AG04450 (cell line): ENCODE measurements around the gene MAP3K15. TPM values are rescaled to one million over a fixed set of nuclear protein-coding genes. Genes with fewer than 3 reads are reported as not detected.
A peak's percentile ranks its signal among the peaks of the same experiment; 100 is the strongest.
"Not testable (repeated sequence)": the region's sequence is repeated elsewhere in the genome, so short reads cannot be mapped to it uniquely, and the experiment has no call there.

ENCODE experiments used
- CTCF ChIA-PET: fragments of 300-600, 350-600 bp; formaldehyde crosslinking; extraction: SDS; loops from one replicate; lab custom pipeline; 2022; ENCODE audit warnings: antibody characterized with exemption, inconsistent platforms; lab: Charles Lee
- POLR2A ChIA-PET: fragments of 350-600 bp; formaldehyde crosslinking; extraction: SDS; loops from one replicate; lab custom pipeline; 2021; ENCODE audit warnings: antibody characterized with exemption, inconsistent platforms; lab: Yijun Ruan, JAX
- DNase-seq: peaks from one replicate; pipeline ENCODE4 v3.0.0-alpha.2; 2011; ENCODE audit warnings: low read depth, low spot score
- H3K27ac ChIP-seq: one replicate; pipeline ENCODE4 v1.5.1; 2012; ENCODE audit warnings: low read depth, low read length, control low read depth
- H3K27me3 ChIP-seq: one replicate; pipeline ENCODE4 v1.6.0; 2012; ENCODE audit warnings: low read length; ENCODE audit not compliant: control insufficient read depth, insufficient read depth
- H3K4me3 ChIP-seq: 2 replicates; pipeline ENCODE4 v1.5.1; 2011; ENCODE audit warnings: mild to moderate bottlenecking, low read depth, low read length, control low read depth
- H3K9me3 ChIP-seq: 2 replicates; pipeline ENCODE4 v1.5.1; 2012; ENCODE audit warnings: low read length; ENCODE audit not compliant: control insufficient read depth, insufficient read depth
- CTCF ChIP-seq: IDR thresholded peaks from 2 replicates; pipeline ENCODE4 v1.5.1; 2011; ENCODE audit warnings: low read depth, low read length, control low read depth, inconsistent platforms
- polyA plus RNA-seq: library from polyadenylated mRNA; depleted of rRNA; stranded (reverse); fragments of >200 nt; gene quantifications from 2 replicates; pipeline ENCODE4 v1.2.3, GENCODE V29; 2011

The MAP3K15 gene
- polyA plus RNA-seq, 1 experiment: 0.35 TPM

- Histone ChIP-seq H3K27ac (no peak overlapping the region), H3K4me3 (no peak overlapping the region), H3K9me3 (no peaks in the 10 kb centered on the region), H3K27me3 (peaks cover 3% of the 10 kb centered on the region)
- no peak for DNase-seq
- ChIA-PET CTCF (no interaction called here), POLR2A (no interaction called here)
- TF ChIP-seq CTCF: no peak
These were observed 2.7 kb upstream of the MAP3K15 start for GRCh38 chrX:19517965-19518364.

DNA sequence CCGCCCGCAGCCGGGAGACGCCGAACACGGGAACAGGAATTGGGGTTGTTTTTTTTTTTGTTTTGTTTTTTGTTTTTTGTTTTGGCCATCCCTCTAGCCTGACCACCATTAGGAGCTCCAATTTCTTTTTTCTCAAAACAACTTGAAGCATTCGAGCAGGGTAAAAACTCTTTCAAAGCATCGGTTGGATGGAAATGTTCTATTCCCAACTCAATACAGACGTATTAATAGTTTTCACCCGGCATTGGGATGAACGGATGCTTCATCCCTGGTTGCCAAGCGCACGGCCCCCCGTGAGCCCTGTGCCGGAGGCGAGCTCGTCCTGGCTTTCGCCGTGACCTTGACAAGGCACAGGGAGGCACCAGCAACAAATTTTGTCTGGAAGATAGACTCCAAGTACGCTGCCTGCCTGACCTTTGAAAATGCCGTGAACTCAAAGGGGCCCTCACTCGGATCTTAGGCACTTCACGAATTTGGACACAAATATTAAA lies 352 bp upstream of the MAP3K15 start:
- ChIA-PET CTCF (interaction anchor here (0.6 to 1.0 kb wide), 3 partner anchors 13 to 608 kb away, joined by 3 to 5 read pairs (median 5); no protein-coding TSS in a partner anchor), POLR2A (no interaction called here)
- Histone ChIP-seq H3K9me3 (no peaks in the 10 kb centered on the region), H3K27ac (no peak overlapping the region), H3K27me3 (peaks cover 3% of the 10 kb centered on the region), H3K4me3 (no peak overlapping the region)
- no peak for DNase-seq
- TF ChIP-seq CTCF: no peak

- peak; percentile 7 for DNase-seq
- Histone ChIP-seq H3K4me3 (no peak overlapping the region), H3K9me3 (no peaks in the 10 kb centered on the region), H3K27me3 (peaks cover 3% of the 10 kb centered on the region), H3K27ac (no peak overlapping the region)
- TF ChIP-seq CTCF: no peak
- ChIA-PET CTCF (interaction anchor here (0.6 to 1.0 kb wide), 2 partner anchors 22 to 130 kb away, joined by 3 read pairs; no protein-coding TSS in a partner anchor), POLR2A (no interaction called here)
These were observed 1.9 kb downstream of the MAP3K15 start for GRCh38 chrX:19513383-19513782.

DNA sequence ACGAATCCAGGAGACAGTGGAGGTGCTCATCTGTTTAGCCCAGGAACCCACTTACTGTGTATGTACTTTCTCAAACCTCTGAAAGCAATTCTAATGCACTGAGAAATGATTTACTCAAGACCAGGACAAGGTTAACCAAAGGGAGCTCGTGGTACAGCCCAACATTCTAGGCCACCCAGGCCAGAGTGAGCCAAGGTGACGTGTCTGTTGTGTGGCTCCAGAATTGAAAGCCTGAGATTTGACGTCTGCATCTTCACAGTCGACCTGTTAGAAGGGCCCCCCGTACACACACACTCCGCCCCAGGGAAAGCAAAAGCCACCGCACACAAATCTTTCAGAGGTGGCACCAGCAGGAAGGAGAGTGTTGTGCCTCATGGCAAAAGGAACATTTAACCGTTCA lies 2.3 kb downstream of the MAP3K15 start:
- no peak overlapping the region for H3K4me3 ChIP-seq
- H3K27me3 ChIP-seq: peaks cover 3% of the 10 kb centered on the region
- H3K9me3 ChIP-seq: no peaks in the 10 kb centered on the region
- POLR2A ChIA-PET: no interaction called here
- H3K27ac ChIP-seq: no peak overlapping the region
- CTCF ChIA-PET: interaction anchor here (0.7 to 1.0 kb wide), 2 partner anchors 129 to 131 kb away, joined by 3 read pairs; no protein-coding TSS in a partner anchor
- no peak for TF ChIP-seq CTCF
- no peak for DNase-seq

- no peaks in the 10 kb centered on the region for H3K9me3 ChIP-seq
- POLR2A ChIA-PET: no interaction called here
- no peak overlapping the region for H3K27ac ChIP-seq
- TF ChIP-seq CTCF: no peak
- H3K27me3 ChIP-seq: peaks cover 3% of the 10 kb centered on the region
- CTCF ChIA-PET: interaction anchor here (0.7 to 1.0 kb wide), 2 partner anchors 129 to 130 kb away, joined by 3 read pairs; no protein-coding TSS in a partner anchor
- no peak overlapping the region for H3K4me3 ChIP-seq
- no peak for DNase-seq
These were observed 2.9 kb downstream of the MAP3K15 start for GRCh38 chrX:19512359-19512758.

DNA sequence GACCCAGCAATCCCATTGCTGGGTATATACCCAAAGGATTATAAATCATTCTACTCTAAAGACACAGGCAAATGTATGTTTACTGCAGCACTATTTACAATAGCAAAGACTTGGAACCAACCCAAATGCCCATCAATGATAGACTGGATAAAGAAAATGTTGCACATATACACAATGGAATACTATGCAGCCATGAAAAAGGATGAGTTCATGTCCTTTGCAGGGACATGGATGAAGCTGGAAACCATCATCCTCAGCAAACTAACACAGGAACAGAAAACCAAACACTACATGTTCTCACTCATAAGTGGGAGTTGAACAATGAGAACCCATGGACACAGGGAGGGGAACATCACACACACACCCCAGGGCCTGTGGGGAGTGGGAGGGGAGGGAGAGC lies 3.5 kb downstream of the MAP3K15 start:
- H3K4me3 ChIP-seq, POLR2A ChIA-PET, DNase-seq, H3K9me3 ChIP-seq, H3K27me3 ChIP-seq, H3K27ac ChIP-seq, CTCF ChIA-PET: not testable (repeated sequence)
